GM23338 (cell line): ENCODE results near the gene SEMA4D.

Source experiments
- CREB1 ChIP-seq: fragments of 250-450 bp; sonication (Bioruptor Pico); IDR thresholded peaks from 2 replicates; pipeline ENCODE4 v1.5.0; 2020; ENCODE audit warnings: low read depth, mild to moderate bottlenecking, moderate library complexity
- CTCF ChIP-seq, 2 experiments: fragments of 200-600 bp in 1 of 2; sonication (generic) in 1 of 2; conservative IDR thresholded peaks; 2 replicates each; pipeline versions ENCODE4 v1.5.1 to v1.6.1; 2016 to 2017; ENCODE audit warnings: antibody characterized with exemption in 2 of 2, low read depth in 2 of 2, mild to moderate bottlenecking in 2 of 2, moderate library complexity in 1 of 2
- ETS1 ChIP-seq: IDR thresholded peaks from 2 replicates; pipeline ENCODE4 v1.6.1; 2016; ENCODE audit warnings: antibody characterized with exemption
- EZH2 ChIP-seq: fragments of 200-600 bp; sonication (generic); IDR thresholded peaks from one replicate; pipeline ENCODE4 v1.8.0; 2017; ENCODE audit warnings: antibody characterized with exemption, mild to moderate bottlenecking, low read depth; ENCODE audit not compliant: unreplicated experiment
- EZH2phosphoT487 ChIP-seq: fragments of 200-600 bp; sonication (generic); IDR thresholded peaks from one replicate; pipeline ENCODE4 v1.8.1; 2018; ENCODE audit warnings: antibody characterized with exemption; ENCODE audit not compliant: unreplicated experiment
- JUNB ChIP-seq: IDR thresholded peaks from one replicate; pipeline ENCODE4 v1.6.1; 2016; ENCODE audit warnings: antibody characterized with exemption; ENCODE audit not compliant: unreplicated experiment
- NANOG ChIP-seq: IDR thresholded peaks from 2 replicates; pipeline ENCODE4 v1.6.1; 2016; ENCODE audit warnings: antibody characterized with exemption, borderline replicate concordance
- POLR2AphosphoS5 ChIP-seq: IDR thresholded peaks from 2 replicates; pipeline ENCODE4 v1.6.1; 2016; ENCODE audit warnings: antibody characterized with exemption, low read depth
- REST ChIP-seq: IDR thresholded peaks from one replicate; pipeline ENCODE4 v1.6.1; 2018; ENCODE audit warnings: antibody characterized with exemption; ENCODE audit not compliant: unreplicated experiment
- ZNF331 ChIP-seq: fragments of 250-450 bp; sonication (Bioruptor Pico); IDR thresholded peaks from 2 replicates; pipeline ENCODE4 v1.5.0; 2020; ENCODE audit warnings: low read depth, mild to moderate bottlenecking, moderate library complexity

GRCh38 chr9:89311346-89312221 is 186.3 kb downstream of the SEMA4D start:
- TF ChIP-seq EZH2 = no peak
- TF ChIP-seq EZH2phosphoT487 = no peak
- no peak for TF ChIP-seq CTCF (conservative IDR thresholded peaks at IDR 0.05; ENCODE audit: low read depth in 2 of 2)
- TF ChIP-seq POLR2AphosphoS5 = no peak
- no peak for TF ChIP-seq JUNB
- no peak for TF ChIP-seq REST
- TF ChIP-seq CREB1 (CRISPR knock-in tag) = 0 out of 2 replicates have a peak, but pooled peaks have one; percentile 10
- no peak for TF ChIP-seq ZNF331 (CRISPR knock-in tag)
- no peak for TF ChIP-seq NANOG
- no peak for TF ChIP-seq ETS1
